H9 (cell line): ENCODE results near the gene CDH24. TPM values are rescaled to one million over a fixed set of nuclear protein-coding genes. Genes with fewer than 3 reads are reported as not detected.

Source experiments
- DNase-seq: peaks from one replicate; pipeline ENCODE4 v3.0.0-alpha.2; 2017
- H2AFZ ChIP-seq: one replicate; pipeline ENCODE4 v1.6.1; 2013; ENCODE audit warnings: mild to moderate bottlenecking, low read length, control low read depth, moderate library complexity
- H2AK5ac ChIP-seq: 2 replicates; pipeline ENCODE4 v1.6.1; 2013; ENCODE audit warnings: low read length, control low read depth, mixed read lengths; ENCODE audit not compliant: insufficient read length
- H2BK120ac ChIP-seq: one replicate; pipeline ENCODE4 v1.6.1; 2013; ENCODE audit warnings: low read depth, mild to moderate bottlenecking, low read length, control low read depth, inconsistent platforms; ENCODE audit not compliant: poor library complexity, severe bottlenecking
- H2BK12ac ChIP-seq: 2 replicates; pipeline ENCODE4 v1.6.1; 2013; ENCODE audit warnings: low read length, control low read depth, mixed read lengths, low read depth; ENCODE audit not compliant: insufficient read length
- H2BK15ac ChIP-seq: 2 replicates; pipeline ENCODE4 v1.6.1; 2013; ENCODE audit warnings: low read depth, low read length, control low read depth
- H2BK20ac ChIP-seq: one replicate; pipeline ENCODE4 v1.6.1; 2013; ENCODE audit warnings: low read depth, mild to moderate bottlenecking, low read length, control low read depth, inconsistent platforms; ENCODE audit not compliant: poor library complexity, severe bottlenecking
- H2BK5ac ChIP-seq: 2 replicates; pipeline ENCODE4 v1.6.1; 2013; ENCODE audit warnings: low read length, control low read depth, mixed read lengths; ENCODE audit not compliant: insufficient read length
- H3K14ac ChIP-seq: 2 replicates; pipeline ENCODE4 v1.6.1; 2013; ENCODE audit warnings: low read length, control low read depth; ENCODE audit not compliant: insufficient read depth
- H3K18ac ChIP-seq: 2 replicates; pipeline ENCODE4 v1.6.1; 2013; ENCODE audit warnings: low read depth, mild to moderate bottlenecking, mixed read lengths, low read length, control low read depth; ENCODE audit not compliant: insufficient read length
- H3K23ac ChIP-seq: 2 replicates; pipeline ENCODE4 v1.6.1; 2013; ENCODE audit warnings: low read length, control low read depth, mixed read lengths, low read depth; ENCODE audit not compliant: insufficient read length
- H3K23me2 ChIP-seq: 2 replicates; pipeline ENCODE4 v1.6.1; 2013; ENCODE audit warnings: low read depth, mild to moderate bottlenecking, mixed read lengths, low read length, control low read depth; ENCODE audit not compliant: insufficient read length, poor library complexity, severe bottlenecking
- H3K27ac ChIP-seq: 2 replicates; pipeline ENCODE4 v1.5.1; 2013; ENCODE audit warnings: low read length, control low read depth, mixed read lengths, low read depth; ENCODE audit not compliant: insufficient read length
- H3K27me3 ChIP-seq: 2 replicates; pipeline ENCODE4 v1.6.1; 2013; ENCODE audit warnings: low read length, control low read depth, inconsistent platforms; ENCODE audit not compliant: insufficient read depth
- H3K4ac ChIP-seq: 2 replicates; pipeline ENCODE4 v1.6.1; 2013; ENCODE audit warnings: low read depth, mild to moderate bottlenecking, control low read depth, inconsistent platforms, low read length, moderate library complexity
- H3K4me1 ChIP-seq: 2 replicates; pipeline ENCODE4 v1.6.1; 2013; ENCODE audit warnings: low read length, control low read depth, inconsistent platforms; ENCODE audit not compliant: insufficient read depth
- H3K4me2 ChIP-seq: 2 replicates; pipeline ENCODE4 v1.6.1; 2013; ENCODE audit warnings: low read length, control low read depth, mixed read lengths; ENCODE audit not compliant: insufficient read length, insufficient read depth
- H3K56ac ChIP-seq: 2 replicates; pipeline ENCODE4 v1.6.1; 2013; ENCODE audit warnings: low read depth, mild to moderate bottlenecking, mixed read lengths, low read length, control low read depth; ENCODE audit not compliant: insufficient read length
- H3K79me1 ChIP-seq: 2 replicates; pipeline ENCODE4 v1.6.1; 2013; ENCODE audit warnings: low read depth, mild to moderate bottlenecking, moderate library complexity, low read length, control low read depth, inconsistent platforms; ENCODE audit not compliant: insufficient read depth, poor library complexity, severe bottlenecking
- H3K79me2 ChIP-seq: 2 replicates; pipeline ENCODE4 v1.6.1; 2013; ENCODE audit warnings: low read length, control low read depth, inconsistent platforms; ENCODE audit not compliant: insufficient read depth
- H3K9ac ChIP-seq: 2 replicates; pipeline ENCODE4 v1.6.1; 2013; ENCODE audit warnings: low read length, control low read depth, mixed read lengths; ENCODE audit not compliant: insufficient read length; ENCODE audit errors: extremely low read depth
- H3K9me3 ChIP-seq: one replicate; pipeline ENCODE4 v1.6.1; 2013; ENCODE audit warnings: low read depth, low read length, inconsistent platforms; ENCODE audit not compliant: control insufficient read depth
- H3T11ph ChIP-seq: one replicate; pipeline ENCODE4 v1.6.1; 2013; ENCODE audit warnings: mild to moderate bottlenecking, low read length, control low read depth, inconsistent platforms
- H4K20me1 ChIP-seq: one replicate; pipeline ENCODE4 v1.6.1; 2013; ENCODE audit not compliant: control insufficient read depth, insufficient read length, insufficient read depth
- H4K5ac ChIP-seq: 2 replicates; pipeline ENCODE4 v1.6.1; 2013; ENCODE audit warnings: low read depth, mild to moderate bottlenecking, mixed read lengths, low read length, control low read depth; ENCODE audit not compliant: insufficient read length
- H4K8ac ChIP-seq: replicated peaks from 2 replicates; pipeline ENCODE4 v1.6.1; 2013; ENCODE audit warnings: low read length, control low read depth, mixed read lengths, low read depth; ENCODE audit not compliant: insufficient read length
- H4K91ac ChIP-seq: 2 replicates; pipeline ENCODE4 v1.6.1; 2013; ENCODE audit warnings: low read depth, mild to moderate bottlenecking, moderate library complexity, mixed read lengths, low read length, control low read depth; ENCODE audit not compliant: insufficient read length
- H3K27ac Mint-ChIP-seq, 3 experiments: 2 replicates in 2 of 3; 3 replicates in 1 of 3; pipeline ENCODE4 v1.8.0; 2020 to 2021; ENCODE audit warnings: mixed read lengths in 3 of 3, mild to moderate bottlenecking in 1 of 3, moderate library complexity in 1 of 3
- H3K27me3 Mint-ChIP-seq: 2 replicates; pipeline ENCODE4 v1.8.0; 2021; ENCODE audit warnings: low read depth, mild to moderate bottlenecking, moderate library complexity, mixed read lengths
- H3K36me3 Mint-ChIP-seq, 3 experiments: 2 replicates in 2 of 3; 3 replicates in 1 of 3; pipeline ENCODE4 v1.8.0; 2020 to 2021; ENCODE audit warnings: low read depth in 3 of 3, mixed read lengths in 3 of 3; ENCODE audit not compliant: insufficient read depth in 1 of 3
- H3K4me1 Mint-ChIP-seq, 2 experiments: 2 replicates each; pipeline ENCODE4 v1.8.0; 2020; ENCODE audit warnings: mixed read lengths in 2 of 2
- H3K4me3 Mint-ChIP-seq, 2 experiments: 2 replicates in 1 of 2; 3 replicates in 1 of 2; pipeline ENCODE4 v1.8.0; 2020 to 2021; ENCODE audit warnings: mild to moderate bottlenecking in 2 of 2, mixed read lengths in 2 of 2, moderate library complexity in 1 of 2
- H3K9me3 Mint-ChIP-seq, 2 experiments: 2 replicates in 1 of 2; 3 replicates in 1 of 2; pipeline ENCODE4 v1.8.0; 2020; ENCODE audit warnings: mild to moderate bottlenecking in 2 of 2, mixed read lengths in 2 of 2, moderate library complexity in 1 of 2
- WGBS: extraction: QIAGEN DNeasy Blood & Tissue Kit; methylation state at CpG from one replicate; pipeline ENCODE4 v1.1.7; 2013; ENCODE audit warnings: missing lambda C conversion rate, low lambda C conversion rate, mixed read lengths; ENCODE audit not compliant: insufficient read length; ENCODE audit errors: extremely low coverage; 5-methylcytosine and 5-hydroxymethylcytosine counted together
- total RNA-seq: library from RNA; stranded (reverse); gene quantifications from 2 replicates; pipeline ENCODE4 v1.2.1, GENCODE V29; 2021
- TF ChIP-seq, protein P1 (sequence below): fragments of 200-600 bp; sonication (generic); conservative IDR thresholded peaks from 3 replicates; pipeline ENCODE4 v1.8.0; 2021; ENCODE audit warnings: antibody characterized with exemption, mild to moderate bottlenecking

Gene CDH24
- total RNA-seq, 1 experiment from 2014 or later, result 16.7 TPM

DNA sequence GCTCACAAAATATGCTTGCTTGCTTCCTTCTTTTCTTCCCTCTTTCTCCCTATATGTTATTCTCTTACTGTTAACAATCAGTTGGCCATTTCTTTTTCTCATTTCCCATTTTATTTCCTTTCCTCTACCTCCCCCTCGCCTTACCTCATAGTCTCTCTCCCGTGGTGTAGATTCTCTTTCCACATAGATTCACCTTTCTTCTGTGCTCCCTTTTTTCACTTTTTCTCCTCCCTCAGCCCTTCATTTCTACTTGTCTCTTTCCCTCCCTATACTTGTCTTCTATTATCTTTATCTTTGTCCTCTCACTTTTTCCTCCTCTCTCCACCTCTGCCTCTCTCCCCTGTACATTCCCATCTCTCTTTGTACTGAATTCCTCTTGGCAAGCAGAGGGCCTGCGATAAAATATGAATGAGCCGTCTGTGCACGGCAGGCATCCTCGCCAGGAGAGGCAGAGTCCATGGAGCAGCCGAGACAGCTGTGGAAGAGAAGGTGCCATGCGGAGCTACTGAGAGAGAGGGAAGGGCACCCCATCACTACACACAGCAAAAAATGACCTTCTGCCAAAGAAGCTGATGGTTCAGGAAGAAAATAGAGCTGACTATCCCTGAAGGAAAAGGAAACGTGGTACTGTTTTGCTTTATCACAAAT, 59.5 kb downstream of the CDH24 start:
- Histone ChIP-seq H3K18ac (no peak overlapping the region), H3K56ac (no peak overlapping the region), H3K14ac (no peak overlapping the region), H4K91ac (no peak overlapping the region), H2BK5ac (no peak overlapping the region), H2BK120ac (no peak overlapping the region), H2AFZ (no peak overlapping the region), H3K9ac (no peak overlapping the region), H3K27ac (no peak overlapping the region), H3K4ac (no peak overlapping the region), H2BK20ac (no peak overlapping the region), H4K5ac (no peak overlapping the region), H2AK5ac (no peak overlapping the region), H2BK12ac (no peak overlapping the region), H3K27me3 (no peaks in the 10 kb centered on the region), H3T11ph (no peak overlapping the region), H4K8ac (no peak overlapping the region), H2BK15ac (no peak overlapping the region), H4K20me1 (no peaks in the 10 kb centered on the region), H3K79me2 (no peaks in the 10 kb centered on the region), H3K4me1 (peaks cover 5% of the 10 kb centered on the region; the same call in 1 of the 2 replicates), H3K23me2 (no peaks in the 10 kb centered on the region), H3K9me3 (no peaks in the 10 kb centered on the region), H3K23ac (no peak overlapping the region), H3K4me2 (no peak overlapping the region), H3K79me1 (no peaks in the 10 kb centered on the region)
- Mint-ChIP-seq H3K4me3 (no peak overlapping the region), H3K27ac (no peak overlapping the region), H3K27me3 (no peaks in the 10 kb centered on the region), H3K36me3 (peaks cover 0 to 3% (median 0%) of the 10 kb centered on the region in 3 experiments; a peak in 1 of 7 replicates), H3K4me1 (peaks cover 7 to 8% of the 10 kb centered on the region in 2 experiments), H3K9me3 (no peaks in the 10 kb centered on the region)
- TF ChIP-seq, protein P1, sequence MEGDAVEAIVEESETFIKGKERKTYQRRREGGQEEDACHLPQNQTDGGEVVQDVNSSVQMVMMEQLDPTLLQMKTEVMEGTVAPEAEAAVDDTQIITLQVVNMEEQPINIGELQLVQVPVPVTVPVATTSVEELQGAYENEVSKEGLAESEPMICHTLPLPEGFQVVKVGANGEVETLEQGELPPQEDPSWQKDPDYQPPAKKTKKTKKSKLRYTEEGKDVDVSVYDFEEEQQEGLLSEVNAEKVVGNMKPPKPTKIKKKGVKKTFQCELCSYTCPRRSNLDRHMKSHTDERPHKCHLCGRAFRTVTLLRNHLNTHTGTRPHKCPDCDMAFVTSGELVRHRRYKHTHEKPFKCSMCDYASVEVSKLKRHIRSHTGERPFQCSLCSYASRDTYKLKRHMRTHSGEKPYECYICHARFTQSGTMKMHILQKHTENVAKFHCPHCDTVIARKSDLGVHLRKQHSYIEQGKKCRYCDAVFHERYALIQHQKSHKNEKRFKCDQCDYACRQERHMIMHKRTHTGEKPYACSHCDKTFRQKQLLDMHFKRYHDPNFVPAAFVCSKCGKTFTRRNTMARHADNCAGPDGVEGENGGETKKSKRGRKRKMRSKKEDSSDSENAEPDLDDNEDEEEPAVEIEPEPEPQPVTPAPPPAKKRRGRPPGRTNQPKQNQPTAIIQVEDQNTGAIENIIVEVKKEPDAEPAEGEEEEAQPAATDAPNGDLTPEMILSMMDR, result no peak
- WGBS, result 100% methylated on average over 1 of the region's 9 CpGs
- no peak for DNase-seq

Other genes starting within 250 kb of the CDH24 start
- 2.5 and 3.1 TPM in 2 replicates for gene SLC7A7, start 242.1 kb downstream of the CDH24 start, total RNA-seq
- gene MRPL52, start 227.6 kb downstream of the CDH24 start, total RNA-seq, result 174 and 190 TPM in 2 replicates
- gene MMP14, start 220.9 kb downstream of the CDH24 start, total RNA-seq, result 56.5 and 60.3 TPM in 2 replicates
- 12.7 and 13.3 TPM in 2 replicates for gene LRP10, start 185.8 kb downstream of the CDH24 start, total RNA-seq
- gene REM2, start 174.3 kb downstream of the CDH24 start, total RNA-seq, result 1.2 and 1.4 TPM in 2 replicates
- 77.2 and 79.0 TPM in 2 replicates for gene RBM23, start 138.4 kb downstream of the CDH24 start, total RNA-seq
- 141 and 147 TPM in 2 replicates for gene PRMT5, start 128.1 kb downstream of the CDH24 start, total RNA-seq
- 62.7 and 66.3 TPM in 2 replicates for gene HAUS4, start 100.4 kb downstream of the CDH24 start, total RNA-seq
- gene AJUBA, start 75.0 kb downstream of the CDH24 start, total RNA-seq, result 44.3 and 44.9 TPM in 2 replicates
- 6.9 and 8.2 TPM in 2 replicates for gene C14orf93, start 47.4 kb downstream of the CDH24 start, total RNA-seq
- 252 and 253 TPM in 2 replicates for gene PSMB5, start 22.6 kb downstream of the CDH24 start, total RNA-seq
- gene PSMB11, start 15.3 kb downstream of the CDH24 start, total RNA-seq, result not detected in 2 replicates
- 314 and 333 TPM in 2 replicates for gene ACIN1, start 37.6 kb upstream of the CDH24 start, total RNA-seq
- gene C14orf119, start 38.0 kb upstream of the CDH24 start, total RNA-seq, result 65.1 and 66.9 TPM in 2 replicates
- not detected in 2 replicates for gene CIROP, start 47.5 kb upstream of the CDH24 start, total RNA-seq
- not detected in 2 replicates for gene CEBPE, start 61.7 kb upstream of the CDH24 start, total RNA-seq
- 77.9 and 84.5 TPM in 2 replicates for gene SLC7A8, start 126.1 kb upstream of the CDH24 start, total RNA-seq
- 0.15 and 0.39 TPM in 2 replicates for gene RNF212B, start 180.4 kb upstream of the CDH24 start, total RNA-seq
- gene HOMEZ, start 228.6 kb upstream of the CDH24 start, total RNA-seq, result 6.2 and 6.5 TPM in 2 replicates
- 2.6 and 3.9 TPM in 2 replicates for gene PPP1R3E, start 245.3 kb upstream of the CDH24 start, total RNA-seq
- gene BCL2L2, start 249.3 kb upstream of the CDH24 start, total RNA-seq, result 8.4 and 8.8 TPM in 2 replicates